ENCODE measurements around the gene LTBP2. TPM values are rescaled to one million over a fixed set of nuclear protein-coding genes. Genes with fewer than 3 reads are reported as not detected.

Gene LTBP2
- total and polyA plus RNA-seq, 7 donors: 0.46 to 71.2 (median 12.1) TPM

- TF ChIP-seq POLR2AphosphoS5 (IDR thresholded peaks at IDR 0.05) (no peak), EP300 (IDR thresholded peaks at IDR 0.05) (no peak), CTCF (IDR thresholded peaks at IDR 0.05) (no peak), POLR2A (IDR thresholded peaks at IDR 0.05) (no peak)
- Histone ChIP-seq H3K27me3 (no peaks in the 10 kb centered on the region), H3K4me3 (no peak overlapping the region), H3K27ac (no peak overlapping the region), H3K4me1 (peaks cover 0 to 19% (median 12%) of the 10 kb centered on the region in 4 donors), H3K36me3 (peaks cover 0 to 23% (median 7%) of the 10 kb centered on the region in 4 donors), H3K9me3 (no peaks in the 10 kb centered on the region)
- DNase-seq: no peak
- intact Hi-C loops (cut with DNase I): no loop called here
Measured at GRCh38 chr14:74488786-74489397, 123.1 kb downstream of the LTBP2 start.

- peaks cover 9 to 50% (median 21%) of the 10 kb centered on the region in 4 donors for H3K36me3 ChIP-seq
- TF ChIP-seq POLR2AphosphoS5 (IDR thresholded peaks at IDR 0.05): no peak
- no peak for TF ChIP-seq POLR2A (IDR thresholded peaks at IDR 0.05)
- no peak for TF ChIP-seq CTCF (IDR thresholded peaks at IDR 0.05)
- no peak for TF ChIP-seq EP300 (IDR thresholded peaks at IDR 0.05)
- H3K4me1 ChIP-seq: peaks cover 0 to 7% (median 1%) of the 10 kb centered on the region in 4 donors
- intact Hi-C loops (cut with DNase I): no loop called here
- 58 to 83% methylated on average over 3 of the region's 3 CpGs for WGBS, 2 donors
- no peak overlapping the region for H3K4me3 ChIP-seq
- no peak for DNase-seq
- no peaks in the 10 kb centered on the region for H3K27me3 ChIP-seq
- H3K9me3 ChIP-seq: no peaks in the 10 kb centered on the region
- H3K27ac ChIP-seq: no peak overlapping the region
Measured at GRCh38 chr14:74486164-74486563, 125.9 kb downstream of the LTBP2 start.

GRCh38 chr14:74483321-74483720 is 128.7 kb downstream of the LTBP2 start:
- TF ChIP-seq EP300 (IDR thresholded peaks at IDR 0.05): no peak
- TF ChIP-seq CTCF (IDR thresholded peaks at IDR 0.05): no peak
- TF ChIP-seq POLR2A (IDR thresholded peaks at IDR 0.05): no peak
- TF ChIP-seq POLR2AphosphoS5 (IDR thresholded peaks at IDR 0.05): no peak
- no peak for DNase-seq
- Histone ChIP-seq H3K4me1 (no peaks in the 10 kb centered on the region), H3K4me3 (no peak overlapping the region), H3K36me3 (peaks cover 23 to 78% (median 35%) of the 10 kb centered on the region in 4 donors), H3K27me3 (no peaks in the 10 kb centered on the region), H3K27ac (no peak overlapping the region), H3K9me3 (no peaks in the 10 kb centered on the region)
- intact Hi-C loops (cut with DNase I): no loop called here

- no peaks in the 10 kb centered on the region for H3K4me1 ChIP-seq
- no peak overlapping the region for H3K27ac ChIP-seq
- H3K4me3 ChIP-seq: no peak overlapping the region
- H3K9me3 ChIP-seq: no peaks in the 10 kb centered on the region
- no peak for DNase-seq
- peaks cover 23 to 86% (median 35%) of the 10 kb centered on the region in 4 donors for H3K36me3 ChIP-seq
- intact Hi-C loops (cut with DNase I): no loop called here
- 89 to 93% methylated on average over 3 of the region's 3 CpGs for WGBS, 2 donors
- no peaks in the 10 kb centered on the region for H3K27me3 ChIP-seq
- TF ChIP-seq EP300 (IDR thresholded peaks at IDR 0.05) (no peak), CTCF (IDR thresholded peaks at IDR 0.05) (no peak), POLR2A (IDR thresholded peaks at IDR 0.05) (no peak), POLR2AphosphoS5 (IDR thresholded peaks at IDR 0.05) (no peak)
Measured at GRCh38 chr14:74482571-74482970, 129.5 kb downstream of the LTBP2 start.

GRCh38 chr14:74480046-74480445 is 132.0 kb downstream of the LTBP2 start:
- Histone ChIP-seq H3K36me3 (peaks cover 23 to 94% (median 30%) of the 10 kb centered on the region in 4 donors), H3K4me1 (no peaks in the 10 kb centered on the region), H3K9me3 (no peaks in the 10 kb centered on the region), H3K4me3 (no peak overlapping the region), H3K27me3 (no peaks in the 10 kb centered on the region), H3K27ac (no peak overlapping the region)
- WGBS, 2 donors: 88 to 89% methylated on average over 4 of the region's 4 CpGs
- no peak for DNase-seq
- intact Hi-C loops (cut with DNase I): no loop called here
- TF ChIP-seq POLR2A (IDR thresholded peaks at IDR 0.05) (no peak), CTCF (IDR thresholded peaks at IDR 0.05) (no peak), POLR2AphosphoS5 (IDR thresholded peaks at IDR 0.05) (no peak), EP300 (IDR thresholded peaks at IDR 0.05) (no peak)

All from sigmoid colon (tissue), 7 donors.